GM19193 (cell line): ENCODE measurements around the gene PRDX2.

Experiments
- POLR2A ChIP-seq: IDR thresholded peaks from 4 replicates; pipeline ENCODE4 v1.6.1; 2011; ENCODE audit not compliant: insufficient read depth, insufficient read length; ENCODE audit errors: extremely low read depth

The PRDX2 gene

GRCh38 chr19:12789098-12789903, 12.3 kb downstream of the PRDX2 start:
- TF ChIP-seq POLR2A, result peak; percentile 56

- TF ChIP-seq POLR2A, result peak; percentile 28
Observed at GRCh38 chr19:12788682-12789097, 12.9 kb downstream of the PRDX2 start.

GRCh38 chr19:12788042-12788681, 13.4 kb downstream of the PRDX2 start:
- no peak for TF ChIP-seq POLR2A

GRCh38 chr19:12787458-12787857, 14.1 kb downstream of the PRDX2 start:
- TF ChIP-seq POLR2A, result no peak

GRCh38 chr19:12786952-12787351, 14.6 kb downstream of the PRDX2 start:
- TF ChIP-seq POLR2A, result no peak

- peak; percentile 9 for TF ChIP-seq POLR2A
Observed at GRCh38 chr19:12786141-12786870, 15.3 kb downstream of the PRDX2 start.

GRCh38 chr19:12785431-12786031, 16.1 kb downstream of the PRDX2 start:
- TF ChIP-seq POLR2A, result peak; percentile 3

GRCh38 chr19:12784871-12785430, 16.6 kb downstream of the PRDX2 start:
- no peak for TF ChIP-seq POLR2A

GRCh38 chr19:12784394-12784870, 17.2 kb downstream of the PRDX2 start:
- no peak for TF ChIP-seq POLR2A

GRCh38 chr19:12783849-12784393, 17.7 kb downstream of the PRDX2 start:
- TF ChIP-seq POLR2A, result no peak

GRCh38 chr19:12783291-12783848, 18.2 kb downstream of the PRDX2 start:
- TF ChIP-seq POLR2A, result peak; percentile 16

- no peak for TF ChIP-seq POLR2A
Observed at GRCh38 chr19:12782424-12783290, 18.9 kb downstream of the PRDX2 start.

- TF ChIP-seq POLR2A, result no peak
Observed at GRCh38 chr19:12782174-12782423, 19.5 kb downstream of the PRDX2 start.
